Bronchial epithelial cell (primary cell): ENCODE data around the gene AP1G1. TPM values are rescaled to one million over a fixed set of nuclear protein-coding genes. Genes with fewer than 3 reads are reported as not detected.
"Not testable (repeated sequence)": the region's sequence is repeated elsewhere in the genome, so short reads cannot be mapped to it uniquely, and the experiment has no call there.

Experiments
- DNase-seq: peaks from one replicate; pipeline ENCODE4 v3.0.0-alpha.2; 2010; ENCODE audit warnings: low read depth
- FAIRE-seq: peaks from 2 replicates; lab custom pipeline; 2011; peaks lifted over from hg19 to GRCh38; lab: Jason Lieb, UNC
- H3K27me3 ChIP-seq: 2 replicates; pipeline ENCODE4 v1.5.1; 2011; ENCODE audit warnings: low read length; ENCODE audit not compliant: control insufficient read depth, insufficient read depth
- H3K36me3 ChIP-seq: 2 replicates; pipeline ENCODE4 v1.5.1; 2011; ENCODE audit warnings: low read length; ENCODE audit not compliant: control insufficient read depth, insufficient read depth
- H3K4me3 ChIP-seq: 2 replicates; pipeline ENCODE4 v1.5.1; 2011; ENCODE audit warnings: mild to moderate bottlenecking, low read depth, low read length, control low read depth
- CTCF ChIP-seq: IDR thresholded peaks from 2 replicates; pipeline ENCODE4 v1.5.1; 2011; ENCODE audit warnings: mild to moderate bottlenecking, moderate library complexity, low read length, control low read depth, inconsistent platforms; ENCODE audit not compliant: insufficient read depth, severe bottlenecking
- total RNA-seq: library from RNA; depleted of rRNA; stranded (reverse); fragments of >200 nt; gene quantifications from 2 replicates; pipeline ENCODE4 v1.2.1, GENCODE V29; 2014

The AP1G1 gene
- total RNA-seq, 1 donor from 2014 or later = 29.5 TPM

- Histone ChIP-seq H3K36me3 (peaks cover 11% of the 10 kb centered on the region), H3K4me3 (no peak overlapping the region), H3K27me3 (no peaks in the 10 kb centered on the region)
- no peak for TF ChIP-seq CTCF
- no peak for FAIRE-seq
- no peak for DNase-seq
These were observed 20.1 kb downstream of the AP1G1 start for GRCh38 chr16:71788578-71788977.

GRCh38 chr16:71785143-71785542, 23.5 kb downstream of the AP1G1 start:
- FAIRE-seq, H3K27me3 ChIP-seq, H3K36me3 ChIP-seq, H3K4me3 ChIP-seq, DNase-seq: not testable (repeated sequence)

- no peak for FAIRE-seq
- peaks cover 7% of the 10 kb centered on the region for H3K36me3 ChIP-seq
- H3K4me3 ChIP-seq = no peak overlapping the region
- TF ChIP-seq CTCF = no peak
- DNase-seq = no peak
- H3K27me3 ChIP-seq = no peaks in the 10 kb centered on the region
These were observed 24.5 kb downstream of the AP1G1 start for GRCh38 chr16:71784093-71784492.

GRCh38 chr16:71781741-71782140, 26.9 kb downstream of the AP1G1 start:
- FAIRE-seq (no peak), DNase-seq (peak; percentile 55)
- no peak for TF ChIP-seq CTCF
- peaks cover 5% of the 10 kb centered on the region for H3K36me3 ChIP-seq
- no peaks in the 10 kb centered on the region for H3K27me3 ChIP-seq
- H3K4me3 ChIP-seq = no peak overlapping the region

GRCh38 chr16:71780521-71781089, 28.0 kb downstream of the AP1G1 start:
- FAIRE-seq (no peak), DNase-seq (no peak)
- TF ChIP-seq CTCF = no peak
- peaks cover 2% of the 10 kb centered on the region for H3K36me3 ChIP-seq
- H3K27me3 ChIP-seq = no peaks in the 10 kb centered on the region
- H3K4me3 ChIP-seq = no peak overlapping the region

- no peak for FAIRE-seq
- DNase-seq = no peak
- Histone ChIP-seq H3K36me3 (peaks cover 4% of the 10 kb centered on the region), H3K4me3 (no peak overlapping the region), H3K27me3 (no peaks in the 10 kb centered on the region)
- no peak for TF ChIP-seq CTCF
These were observed 29.9 kb downstream of the AP1G1 start for GRCh38 chr16:71778780-71779179.
